Transverse colon (tissue), 4 donors: ENCODE data around the gene SCN9A.
A peak's percentile ranks its signal among the peaks of the same experiment; 100 is the strongest.

Experiments
- CTCF ChIP-seq, 5 experiments: fragments of 200-600 bp in 3 of 5; fragments of 450-650 bp in 2 of 5; sonication (generic) in 3 of 5; IDR thresholded peaks; 1 replicate in 2 of 5; 2 replicates in 3 of 5; pipeline ENCODE4 v1.5.1; 2016 to 2017; ENCODE audit warnings: antibody characterized with exemption in 5 of 5, inconsistent platforms in 3 of 5, mild to moderate bottlenecking in 2 of 5, moderate library complexity in 1 of 5
- EP300 ChIP-seq: sonication (generic); formaldehyde crosslinking; IDR thresholded peaks from one replicate; pipeline ENCODE4 v1.6.1; 2017; ENCODE audit warnings: antibody characterized with exemption, low read depth
- POLR2A ChIP-seq: fragments of 450-650 bp; IDR thresholded peaks from one replicate; pipeline ENCODE4 v1.6.1; 2016; ENCODE audit warnings: antibody characterized with exemption, mild to moderate bottlenecking, moderate library complexity
- POLR2AphosphoS5 ChIP-seq, 3 donors: sonication (generic); formaldehyde crosslinking; IDR thresholded peaks; one replicate each; pipeline ENCODE4 v1.6.1; 2016; ENCODE audit warnings: antibody characterized with exemption in 3 of 3

- TF ChIP-seq CTCF (IDR thresholded peaks at IDR 0.05) (peak; percentile 48 to 62 (median 53)), POLR2A (no peak), EP300 (no peak), POLR2AphosphoS5 (IDR thresholded peaks at IDR 0.05) (no peak)
These were observed 14.2 kb downstream of the SCN9A start for GRCh38 chr2:166361351-166362153.
